Naive thymus-derived CD4-positive, alpha-beta T cell (primary cell): ENCODE data around the gene TCF7L1. TPM values are rescaled to one million over a fixed set of nuclear protein-coding genes. Genes with fewer than 3 reads are reported as not detected.
A peak's percentile ranks its signal among the peaks of the same experiment; 100 is the strongest.

Experiments
- ATAC-seq: fragments of 150-1000 bp; cut with Tn5 transposase; 2 replicates; pipeline ENCODE4 v1.10.0; 2021; ENCODE audit warnings: mild to moderate bottlenecking, moderate library complexity
- CTCF ChIA-PET: fragments of 350-600 bp; sonication (Branson Sonifier 250); formaldehyde crosslinking; loops from one replicate; lab custom pipeline; 2021; ENCODE audit warnings: antibody characterized with exemption; lab: Charles Lee
- POLR2A ChIA-PET: fragments of 350-600 bp; sonication (Branson Sonifier 250); formaldehyde crosslinking; loops from one replicate; lab custom pipeline; 2021; ENCODE audit warnings: antibody characterized with exemption, inconsistent platforms; lab: Charles Lee
- DNase-seq, 9 donors: peaks; one replicate each; pipeline versions ENCODE4 v3.0.0 to v3.0.0-alpha.2; 2020 to 2022; ENCODE audit warnings: mixed read lengths in 1 of 9
- H3K27ac ChIP-seq: one replicate; pipeline ENCODE4 v1.7.0; 2013; ENCODE audit warnings: mild to moderate bottlenecking, low read depth, low read length, moderate library complexity
- H3K27me3 ChIP-seq, 2 donors: one replicate each; pipeline ENCODE4 v1.7.0; 2013; ENCODE audit warnings: low read length in 2 of 2, mild to moderate bottlenecking in 2 of 2, moderate library complexity in 2 of 2; ENCODE audit not compliant: control insufficient read depth in 2 of 2, insufficient read depth in 2 of 2
- H3K36me3 ChIP-seq, 3 experiments: 1 replicate in 2 of 3; 2 replicates in 1 of 3; pipeline ENCODE4 v1.7.0; 2013; ENCODE audit warnings: low read length in 3 of 3, mild to moderate bottlenecking in 3 of 3, moderate library complexity in 1 of 3; ENCODE audit not compliant: insufficient read depth in 3 of 3, control insufficient read depth in 2 of 3
- H3K4me1 ChIP-seq, 2 donors: one replicate each; pipeline ENCODE4 v1.7.0; 2013; ENCODE audit warnings: low read length in 2 of 2, mild to moderate bottlenecking in 2 of 2, moderate library complexity in 1 of 2; ENCODE audit not compliant: control insufficient read depth in 2 of 2, insufficient read depth in 2 of 2
- H3K4me3 ChIP-seq: 2 replicates; pipeline ENCODE4 v1.7.0; 2013; ENCODE audit warnings: mild to moderate bottlenecking, low read length
- H3K9me3 ChIP-seq, 3 experiments: 1 replicate in 2 of 3; 2 replicates in 1 of 3; pipeline ENCODE4 v1.7.0; 2013; ENCODE audit warnings: low read length in 3 of 3; ENCODE audit not compliant: control insufficient read depth in 2 of 3
- H3K27ac Mint-ChIP-seq, 9 donors: one replicate each; pipeline ENCODE4 v1.8.0; 2020 to 2022; ENCODE audit warnings: mixed read lengths in 9 of 9, mild to moderate bottlenecking in 8 of 9, moderate library complexity in 5 of 9, inconsistent platforms in 2 of 9
- H3K27me3 Mint-ChIP-seq, 5 donors: one replicate each; pipeline ENCODE4 v1.8.0; 2021 to 2022; ENCODE audit warnings: mixed read lengths in 5 of 5, mild to moderate bottlenecking in 1 of 5
- H3K36me3 Mint-ChIP-seq, 5 donors: one replicate each; pipeline ENCODE4 v1.8.0; 2020 to 2022; ENCODE audit warnings: mixed read lengths in 5 of 5, mild to moderate bottlenecking in 3 of 5, inconsistent platforms in 1 of 5
- H3K4me1 Mint-ChIP-seq, 7 donors: one replicate each; pipeline ENCODE4 v1.8.0; 2020 to 2022; ENCODE audit warnings: mixed read lengths in 7 of 7, mild to moderate bottlenecking in 3 of 7, inconsistent platforms in 1 of 7
- H3K4me3 Mint-ChIP-seq, 10 donors: one replicate each; pipeline ENCODE4 v1.8.0; 2020 to 2022; ENCODE audit warnings: mild to moderate bottlenecking in 10 of 10, mixed read lengths in 10 of 10, moderate library complexity in 6 of 10, inconsistent platforms in 2 of 10
- H3K9me3 Mint-ChIP-seq, 11 donors: one replicate each; pipeline ENCODE4 v1.8.0; 2020 to 2022; ENCODE audit warnings: mixed read lengths in 11 of 11, mild to moderate bottlenecking in 4 of 11, inconsistent platforms in 1 of 11, moderate library complexity in 1 of 11
- intact Hi-C, 2 donors: fragments of 100-400 bp; cut with micrococcal nuclease; formaldehyde crosslinking; loops; one replicate each; pipeline ENCODE4 v1.15.1; 2023
- polyA plus RNA-seq, 2 donors: library from polyadenylated mRNA; unstranded; fragments of 300-500 nt; fragmentation: Illumina TruSeq; gene quantifications; one replicate each; pipeline ENCODE4 v1.2.3, GENCODE V29; 2021
- total RNA-seq, 6 experiments: library from RNA in 5 of 6; stranded (reverse) in 5 of 6; gene quantifications; 1 replicate in 5 of 6; 2 replicates in 1 of 6; pipeline ENCODE4 v1.2.3 and lab custom pipeline; 2021 to 2026

Gene TCF7L1
- total and polyA plus RNA-seq, 7 experiments from 2014 or later: 0.08 to 0.16 TPM; not detected in 5

DNA sequence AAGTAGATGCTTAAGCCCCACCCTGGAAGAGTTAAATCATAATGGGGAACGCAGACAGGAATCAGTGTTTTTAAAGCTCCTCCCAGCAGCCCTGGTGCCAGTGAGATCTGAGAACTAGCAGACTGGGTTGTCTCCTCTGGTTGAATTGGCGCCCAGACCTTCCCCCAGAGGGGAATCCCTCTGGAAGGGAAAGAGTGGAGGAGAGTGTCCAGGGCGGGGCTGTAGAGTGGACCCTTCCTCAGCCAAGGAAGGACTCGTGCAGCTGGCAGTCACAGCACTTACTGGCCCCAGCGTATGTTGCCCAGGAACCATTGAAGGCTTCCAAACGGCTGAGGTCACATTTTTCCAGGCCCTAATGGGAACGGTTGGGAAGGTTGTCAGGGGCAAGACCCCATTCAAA lies 132.1 kb downstream of the TCF7L1 start:
- DNase-seq: no peak
- no peaks in the 10 kb centered on the region for H3K9me3 ChIP-seq
- no peaks in the 10 kb centered on the region for H3K36me3 ChIP-seq
- H3K9me3 Mint-ChIP-seq: no peaks in the 10 kb centered on the region
- no peak overlapping the region for H3K4me3 Mint-ChIP-seq
- intact Hi-C loops: no loop called here
- ChIA-PET CTCF (interaction anchor here (0.5 to 2.8 kb wide), 9 partner anchors 9 to 641 kb away, joined by 3 to 44 read pairs (median 3); no protein-coding TSS in a partner anchor), POLR2A (no interaction called here)
- H3K4me1 Mint-ChIP-seq: peaks cover 0 to 2% (median 0%) of the 10 kb centered on the region in 7 donors
- no peaks in the 10 kb centered on the region for H3K36me3 Mint-ChIP-seq
- peaks cover 0 to 19% (median 0%) of the 10 kb centered on the region in 5 donors for H3K27me3 Mint-ChIP-seq
- H3K27ac ChIP-seq: no peak overlapping the region
- H3K4me1 ChIP-seq: no peaks in the 10 kb centered on the region
- no peak overlapping the region for H3K4me3 ChIP-seq
- no peak overlapping the region for H3K27ac Mint-ChIP-seq
- H3K27me3 ChIP-seq: no peaks in the 10 kb centered on the region
- no peak for ATAC-seq

DNA sequence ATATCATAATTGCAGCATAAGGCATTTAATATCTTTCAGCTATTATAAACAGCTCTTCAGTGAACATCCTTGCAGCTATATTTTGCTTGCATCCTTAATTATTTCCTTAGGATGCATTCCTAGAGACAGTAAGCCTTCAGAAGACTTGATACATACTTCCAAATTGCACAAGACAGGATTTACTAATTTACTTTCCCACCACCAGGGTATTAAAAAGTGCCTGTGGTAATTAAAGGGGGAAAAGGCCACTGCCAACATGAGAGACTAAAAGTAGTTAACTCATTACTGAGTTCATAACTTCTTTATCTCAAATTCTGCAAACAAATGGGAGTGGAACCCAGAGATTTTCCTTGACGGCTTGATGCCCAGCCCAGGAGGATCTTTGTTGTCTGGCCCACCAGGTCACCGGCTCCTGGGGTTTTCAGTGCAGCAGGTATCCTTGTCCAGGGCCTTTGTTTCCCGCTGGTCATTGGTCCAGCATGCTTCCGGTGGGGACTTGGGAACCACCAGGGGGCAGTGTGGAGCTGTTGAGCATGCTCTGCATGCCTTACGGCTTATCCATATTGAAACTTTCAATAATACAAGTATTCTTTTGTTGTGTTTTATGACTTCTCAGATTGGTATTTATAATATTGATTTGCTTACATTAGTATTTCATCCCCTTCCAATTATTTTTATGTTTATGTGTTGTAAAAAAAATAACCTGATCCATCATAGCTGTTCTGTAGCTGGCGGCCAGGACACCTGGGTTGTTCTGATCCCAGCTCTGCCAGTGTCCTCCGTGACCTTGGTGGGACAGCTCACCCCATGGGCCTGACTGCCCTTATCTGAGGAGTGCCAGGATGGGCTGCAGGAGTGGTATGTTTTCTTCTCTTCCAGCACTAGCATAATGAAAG lies 133.2 kb downstream of the TCF7L1 start:
- DNase-seq: peak; percentile 27 to 76 (median 48)
- Histone ChIP-seq H3K9me3 (no peaks in the 10 kb centered on the region), H3K27ac (no peak overlapping the region), H3K36me3 (no peaks in the 10 kb centered on the region), H3K4me3 (no peak overlapping the region), H3K27me3 (no peaks in the 10 kb centered on the region), H3K4me1 (no peaks in the 10 kb centered on the region)
- POLR2A ChIA-PET: interaction anchor here (0.5 to 0.6 kb wide), 2 partner anchors 26 to 109 kb away, joined by 3 to 6 read pairs; no protein-coding TSS in a partner anchor
- ATAC-seq: peak; percentile 78
- no peaks in the 10 kb centered on the region for H3K36me3 Mint-ChIP-seq
- H3K27ac Mint-ChIP-seq: peak overlapping the region in 1 of 9 donors; percentile 21
- intact Hi-C loops: loop anchor here (1.0 kb wide), 3 partner anchors 19 to 286 kb away; no protein-coding TSS in a partner anchor
- no peaks in the 10 kb centered on the region for H3K9me3 Mint-ChIP-seq
- H3K4me1 Mint-ChIP-seq: peaks cover 0 to 2% (median 0%) of the 10 kb centered on the region in 7 donors
- H3K4me3 Mint-ChIP-seq: no peak overlapping the region
- CTCF ChIA-PET: interaction anchor here (0.5 to 2.8 kb wide), 7 partner anchors 10 to 341 kb away, joined by 3 to 44 read pairs (median 5); no protein-coding TSS in a partner anchor
- peaks cover 0 to 26% (median 0%) of the 10 kb centered on the region in 5 donors for H3K27me3 Mint-ChIP-seq

DNA sequence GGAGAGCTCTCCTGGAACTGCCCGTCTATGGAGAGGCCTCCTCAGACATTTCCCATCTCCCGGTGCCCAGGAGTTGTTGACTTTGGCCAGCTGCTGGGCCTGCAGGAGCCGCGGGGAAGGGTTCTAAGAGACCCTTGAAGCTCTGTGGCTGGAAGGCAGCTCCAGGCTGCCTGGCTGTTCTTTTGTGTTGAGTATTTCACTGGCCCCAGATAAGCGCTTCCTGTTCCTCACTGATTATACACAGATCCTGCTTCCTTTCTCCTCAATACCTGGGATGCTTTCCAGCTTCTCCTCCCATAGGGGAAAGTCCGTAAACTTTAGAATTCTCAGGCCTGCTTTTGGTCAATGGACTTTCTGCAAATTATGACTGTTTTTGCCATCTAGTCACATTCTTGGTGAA lies 136.8 kb downstream of the TCF7L1 start:
- H3K4me1 Mint-ChIP-seq: peaks cover 0 to 2% (median 0%) of the 10 kb centered on the region in 7 donors
- Histone ChIP-seq H3K27me3 (no peaks in the 10 kb centered on the region), H3K27ac (no peak overlapping the region), H3K36me3 (no peaks in the 10 kb centered on the region), H3K9me3 (no peaks in the 10 kb centered on the region), H3K4me3 (no peak overlapping the region), H3K4me1 (no peaks in the 10 kb centered on the region)
- peaks cover 0 to 30% (median 6%) of the 10 kb centered on the region in 5 donors for H3K27me3 Mint-ChIP-seq
- H3K27ac Mint-ChIP-seq: no peak overlapping the region
- H3K9me3 Mint-ChIP-seq: no peaks in the 10 kb centered on the region
- no peak overlapping the region for H3K4me3 Mint-ChIP-seq
- DNase-seq (no peak), ATAC-seq (no peak)
- H3K36me3 Mint-ChIP-seq: no peaks in the 10 kb centered on the region
- intact Hi-C loops: no loop called here
- POLR2A ChIA-PET: no interaction called here
- CTCF ChIA-PET: no interaction called here

- H3K27ac Mint-ChIP-seq: no peak overlapping the region
- Histone ChIP-seq H3K4me3 (no peak overlapping the region), H3K9me3 (no peaks in the 10 kb centered on the region), H3K27ac (no peak overlapping the region), H3K36me3 (no peaks in the 10 kb centered on the region), H3K4me1 (no peaks in the 10 kb centered on the region), H3K27me3 (no peaks in the 10 kb centered on the region)
- DNase-seq (no peak), ATAC-seq (no peak)
- no peaks in the 10 kb centered on the region for H3K36me3 Mint-ChIP-seq
- H3K4me3 Mint-ChIP-seq: no peak overlapping the region
- no peaks in the 10 kb centered on the region for H3K4me1 Mint-ChIP-seq
- ChIA-PET CTCF (interaction anchor here (1.6 kb wide), 1 partner anchor 25 kb away, joined by 10 read pairs; no protein-coding TSS in a partner anchor), POLR2A (no interaction called here)
- intact Hi-C loops: no loop called here
- peaks cover 0 to 27% (median 6%) of the 10 kb centered on the region in 5 donors for H3K27me3 Mint-ChIP-seq
- H3K9me3 Mint-ChIP-seq: no peaks in the 10 kb centered on the region
These were observed 139.2 kb downstream of the TCF7L1 start for GRCh38 chr2:85272357-85272756.

DNA sequence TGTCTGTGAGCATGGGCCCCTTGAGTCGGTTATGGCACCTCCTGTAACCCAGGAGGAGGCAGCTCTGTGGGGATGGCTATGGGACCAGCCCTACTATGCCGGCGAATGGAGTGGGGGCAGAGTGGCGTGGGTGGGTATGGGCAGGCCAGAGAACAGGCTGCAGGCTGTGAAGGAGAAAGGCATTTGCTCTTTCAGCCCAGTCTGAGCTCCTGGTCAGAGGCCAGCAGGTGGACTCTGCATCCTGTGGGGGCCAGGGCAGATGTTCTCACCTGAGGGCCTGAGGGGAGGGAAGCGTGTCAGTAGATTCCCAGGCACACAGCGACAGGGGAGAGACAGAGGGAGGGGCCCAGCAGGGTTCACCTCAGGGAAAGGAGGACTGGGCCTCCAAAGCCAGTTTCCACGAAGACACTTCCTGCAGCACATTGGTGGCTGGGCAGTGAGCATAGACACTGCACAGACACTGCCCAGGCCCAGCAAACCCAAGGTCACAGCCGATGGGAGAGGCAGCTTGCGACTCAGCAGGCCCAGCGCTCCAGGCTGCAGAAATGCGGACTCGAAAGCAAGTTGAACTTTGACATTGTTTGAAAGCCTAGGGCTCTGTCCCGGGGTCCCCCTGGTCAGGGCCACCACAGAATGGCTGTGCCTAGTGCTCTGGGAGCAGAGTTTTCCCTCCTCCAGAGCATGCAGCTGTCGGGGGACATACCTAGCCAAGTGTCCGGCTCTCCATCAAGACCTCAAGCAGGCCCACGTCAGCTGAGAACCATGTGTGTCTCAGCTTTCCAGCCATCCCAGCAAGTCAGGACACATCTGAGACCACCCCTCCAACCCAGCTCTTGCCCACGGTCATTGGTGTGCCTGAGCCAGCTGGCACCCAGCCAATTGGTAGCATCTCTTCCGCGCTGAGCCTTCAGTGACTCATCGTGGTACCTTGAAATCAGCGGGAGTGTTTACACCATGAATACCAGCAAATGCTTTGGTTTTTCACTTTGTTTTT lies 140.8 kb downstream of the TCF7L1 start:
- no peak for DNase-seq
- H3K27ac ChIP-seq: no peak overlapping the region

GRCh38 chr2:85275984-85276540 lies 142.9 kb downstream of the TCF7L1 start:
- Histone ChIP-seq H3K4me3 (no peak overlapping the region), H3K36me3 (no peaks in the 10 kb centered on the region), H3K27me3 (no peaks in the 10 kb centered on the region), H3K4me1 (no peaks in the 10 kb centered on the region), H3K9me3 (no peaks in the 10 kb centered on the region), H3K27ac (no peak overlapping the region)
- no peaks in the 10 kb centered on the region for H3K9me3 Mint-ChIP-seq
- H3K27ac Mint-ChIP-seq: no peak overlapping the region
- intact Hi-C loops: no loop called here
- ATAC-seq (no peak), DNase-seq (no peak)
- no peaks in the 10 kb centered on the region for H3K4me1 Mint-ChIP-seq
- no peak overlapping the region for H3K4me3 Mint-ChIP-seq
- H3K27me3 Mint-ChIP-seq: peaks cover 0 to 17% (median 6%) of the 10 kb centered on the region in 5 donors
- CTCF ChIA-PET: no interaction called here
- no peaks in the 10 kb centered on the region for H3K36me3 Mint-ChIP-seq
- POLR2A ChIA-PET: no interaction called here

More for the DNA sequence above, 140.8 kb downstream of the TCF7L1 start:
- Mint-ChIP-seq H3K27me3 (peaks cover 0 to 21% (median 6%) of the 10 kb centered on the region in 5 donors), H3K9me3 (no peaks in the 10 kb centered on the region), H3K27ac (no peak overlapping the region), H3K4me1 (no peaks in the 10 kb centered on the region), H3K36me3 (no peaks in the 10 kb centered on the region), H3K4me3 (no peak overlapping the region)
- CTCF ChIA-PET: no interaction called here
- ATAC-seq: no peak
- POLR2A ChIA-PET: no interaction called here
- Histone ChIP-seq H3K36me3 (no peaks in the 10 kb centered on the region), H3K9me3 (no peaks in the 10 kb centered on the region), H3K4me3 (no peak overlapping the region), H3K4me1 (no peaks in the 10 kb centered on the region), H3K27me3 (no peaks in the 10 kb centered on the region)
- intact Hi-C loops: no loop called here
